Omental fat pad (tissue), 4 donors: ENCODE measurements around the gene CENPP. TPM values are rescaled to one million over a fixed set of nuclear protein-coding genes. Genes with fewer than 3 reads are reported as not detected.
A peak's percentile ranks its signal among the peaks of the same experiment; 100 is the strongest.

Experiments
- ATAC-seq: fragments of 150-250 bp; one replicate; pipeline ENCODE4 v1.9.1; 2016; ENCODE audit warnings: mild to moderate bottlenecking, moderate library complexity; ENCODE audit not compliant: low FRiP score
- DNase-seq: peaks from one replicate; pipeline ENCODE4 v3.0.0-alpha.2; 2019; ENCODE audit warnings: low spot score
- CTCF ChIP-seq, 3 donors: fragments of 450-650 bp; IDR thresholded peaks; one replicate each; pipeline ENCODE4 v1.5.1; 2016 to 2017; ENCODE audit warnings: antibody characterized with exemption in 3 of 3, mild to moderate bottlenecking in 3 of 3, moderate library complexity in 2 of 3
- total RNA-seq, 4 donors: library from RNA; depleted of rRNA; stranded (reverse); fragments of >200 nt; gene quantifications; one replicate each; pipeline ENCODE4 v1.1.0, GENCODE V29; 2016

CENPP gene
- total RNA-seq, 4 donors from 2014 or later, result 1.2 to 7.0 (median 5.6) TPM

- peak; percentile 33 for ATAC-seq
- no peak for DNase-seq
- TF ChIP-seq CTCF (IDR thresholded peaks at IDR 0.05), result no peak
These were observed 308.0 kb downstream of the CENPP start for GRCh38 chr9:92633614-92634278.

GRCh38 chr9:92634712-92635605 is 309.2 kb downstream of the CENPP start:
- peak in 2 of 3 donors; percentile 28 to 89 for TF ChIP-seq CTCF (IDR thresholded peaks at IDR 0.05)
- ATAC-seq (peak; percentile 86), DNase-seq (peak; percentile 77)

GRCh38 chr9:92635760-92636159 is 310.0 kb downstream of the CENPP start:
- TF ChIP-seq CTCF (IDR thresholded peaks at IDR 0.05), result no peak
- ATAC-seq (no peak), DNase-seq (no peak)

- no peak for ATAC-seq
- TF ChIP-seq CTCF (IDR thresholded peaks at IDR 0.05), result no peak
- no peak for DNase-seq
These were observed 310.9 kb downstream of the CENPP start for GRCh38 chr9:92636627-92637026.

GRCh38 chr9:92637326-92637725 is 311.6 kb downstream of the CENPP start:
- no peak for ATAC-seq

GRCh38 chr9:92637886-92638620 is 312.3 kb downstream of the CENPP start:
- no peak for TF ChIP-seq CTCF (IDR thresholded peaks at IDR 0.05)
- no peak for ATAC-seq
- no peak for DNase-seq

More at GRCh38 chr9:92637326-92637725, 311.6 kb downstream of the CENPP start:
- no peak for DNase-seq
- TF ChIP-seq CTCF (IDR thresholded peaks at IDR 0.05), result no peak
